HUES64 (cell line): Measurements from ENCODE around the gene CLIP3.
A peak's percentile ranks its signal among the peaks of the same experiment; 100 is the strongest.

Source experiments
- H3K27ac ChIP-seq: 2 replicates; pipeline ENCODE4 v1.7.0; 2013; ENCODE audit warnings: low read depth, low read length, inconsistent platforms
- H3K27me3 ChIP-seq: 2 replicates; pipeline ENCODE4 v1.6.1; 2013; ENCODE audit warnings: mild to moderate bottlenecking, low read length; ENCODE audit not compliant: insufficient read depth
- H3K36me3 ChIP-seq: 2 replicates; pipeline ENCODE4 v1.6.1; 2013; ENCODE audit warnings: mild to moderate bottlenecking, low read length; ENCODE audit not compliant: insufficient read depth
- H3K4me1 ChIP-seq: 2 replicates; pipeline ENCODE4 v1.6.1; 2013; ENCODE audit warnings: mild to moderate bottlenecking, low read length, moderate library complexity; ENCODE audit not compliant: insufficient read depth
- H3K4me3 ChIP-seq: 2 replicates; pipeline ENCODE4 v1.5.1; 2013; ENCODE audit warnings: mild to moderate bottlenecking, low read length, moderate library complexity
- H3K9ac ChIP-seq: 2 replicates; pipeline ENCODE4 v1.6.1; 2013; ENCODE audit warnings: mild to moderate bottlenecking, low read depth, low read length
- H3K9me3 ChIP-seq: 2 replicates; pipeline ENCODE4 v1.6.1; 2013; ENCODE audit warnings: low read depth, low read length; ENCODE audit not compliant: insufficient read depth
- WGBS: fragments of 150-250, 120-280 bp; methylation state at CpG from one replicate; pipeline ENCODE4 v1.1.7; 2013; ENCODE audit warnings: missing lambda C conversion rate; 5-methylcytosine and 5-hydroxymethylcytosine counted together

CLIP3 gene

GRCh38 chr19:36001605-36002004 is 31.1 kb downstream of the CLIP3 start:
- no peak overlapping the region for H3K27ac ChIP-seq
- H3K9me3 ChIP-seq = no peaks in the 10 kb centered on the region
- H3K4me1 ChIP-seq = no peaks in the 10 kb centered on the region
- no peak overlapping the region for H3K9ac ChIP-seq
- H3K27me3 ChIP-seq = no peaks in the 10 kb centered on the region
- WGBS = 93% methylated on average over 3 of the region's 3 CpGs
- peaks cover 17% of the 10 kb centered on the region; the same call in 1 of the 2 replicates for H3K36me3 ChIP-seq
- no peak overlapping the region for H3K4me3 ChIP-seq

GRCh38 chr19:35996777-35997176 is 35.9 kb downstream of the CLIP3 start:
- H3K9ac ChIP-seq = no peak overlapping the region
- no peaks in the 10 kb centered on the region for H3K4me1 ChIP-seq

DNA sequence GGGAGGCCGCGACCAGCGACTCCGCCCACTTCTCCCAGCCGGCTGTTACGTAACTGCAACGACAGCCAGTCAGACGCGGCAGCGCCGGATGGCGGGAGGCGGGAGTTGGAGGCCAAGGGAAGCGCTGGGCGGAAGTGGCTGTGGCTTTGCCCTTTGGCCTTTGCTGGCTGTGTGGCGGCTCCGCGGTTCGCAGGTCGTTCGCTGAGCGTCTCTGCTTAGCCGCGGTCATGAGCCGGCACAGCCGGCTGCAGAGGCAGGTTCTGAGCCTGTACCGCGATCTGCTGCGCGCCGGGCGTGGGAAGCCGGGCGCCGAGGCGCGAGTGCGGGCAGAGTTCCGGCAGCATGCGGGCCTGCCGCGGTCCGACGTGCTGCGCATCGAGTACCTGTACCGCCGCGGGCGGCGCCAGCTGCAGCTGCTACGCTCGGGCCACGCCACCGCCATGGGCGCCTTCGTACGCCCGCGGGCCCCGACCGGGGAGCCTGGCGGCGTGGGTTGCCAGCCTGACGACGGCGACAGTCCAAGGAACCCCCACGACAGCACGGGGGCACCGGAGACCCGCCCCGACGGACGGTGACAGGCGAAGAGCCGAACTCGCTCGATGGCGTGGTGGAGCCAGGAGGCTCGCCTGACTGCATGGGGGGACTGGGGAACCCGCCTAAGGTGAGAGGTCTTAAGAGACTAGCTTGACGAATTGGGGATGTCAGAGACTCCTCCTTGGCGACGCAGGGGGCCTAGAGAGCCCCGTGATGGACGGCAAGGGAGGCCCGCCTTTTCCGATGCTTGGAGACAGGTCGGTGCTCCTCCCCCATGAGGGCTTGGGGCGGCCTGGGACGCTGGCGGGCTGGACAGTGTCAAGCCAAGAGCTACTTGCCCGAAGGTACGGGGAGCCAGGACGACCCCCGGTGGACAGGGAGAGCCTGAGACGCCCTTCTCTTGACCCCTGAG is 37.4 kb downstream of the CLIP3 start, which contains the start of gene SDHAF1:
Gene SDHAF1, plus strand, starts transcription at position 141 of the 946 bp plus-strand sequence. Its CDS starts 87 bp downstream, at position 228.
- Histone ChIP-seq H3K27me3 (no peaks in the 10 kb centered on the region), H3K9me3 (no peaks in the 10 kb centered on the region), H3K4me1 (no peaks in the 10 kb centered on the region), H3K27ac (peak within 1 kb of the TSS; percentile 38; the same call in 1 of the 2 replicates), H3K36me3 (no peaks in the 10 kb centered on the region), H3K9ac (peak within 1 kb of the TSS; percentile 55), H3K4me3 (peak within 1 kb of the TSS; percentile 77)
- WGBS = under 1% methylated on average over 97 of the region's 97 CpGs

More at GRCh38 chr19:35996777-35997176, 35.9 kb downstream of the CLIP3 start:
- Histone ChIP-seq H3K27ac (no peak overlapping the region), H3K27me3 (no peaks in the 10 kb centered on the region), H3K9me3 (no peaks in the 10 kb centered on the region), H3K4me3 (no peak overlapping the region), H3K36me3 (no peaks in the 10 kb centered on the region; the same call in 1 of the 2 replicates)
- 92% methylated on average over 7 of the region's 8 CpGs for WGBS

DNA sequence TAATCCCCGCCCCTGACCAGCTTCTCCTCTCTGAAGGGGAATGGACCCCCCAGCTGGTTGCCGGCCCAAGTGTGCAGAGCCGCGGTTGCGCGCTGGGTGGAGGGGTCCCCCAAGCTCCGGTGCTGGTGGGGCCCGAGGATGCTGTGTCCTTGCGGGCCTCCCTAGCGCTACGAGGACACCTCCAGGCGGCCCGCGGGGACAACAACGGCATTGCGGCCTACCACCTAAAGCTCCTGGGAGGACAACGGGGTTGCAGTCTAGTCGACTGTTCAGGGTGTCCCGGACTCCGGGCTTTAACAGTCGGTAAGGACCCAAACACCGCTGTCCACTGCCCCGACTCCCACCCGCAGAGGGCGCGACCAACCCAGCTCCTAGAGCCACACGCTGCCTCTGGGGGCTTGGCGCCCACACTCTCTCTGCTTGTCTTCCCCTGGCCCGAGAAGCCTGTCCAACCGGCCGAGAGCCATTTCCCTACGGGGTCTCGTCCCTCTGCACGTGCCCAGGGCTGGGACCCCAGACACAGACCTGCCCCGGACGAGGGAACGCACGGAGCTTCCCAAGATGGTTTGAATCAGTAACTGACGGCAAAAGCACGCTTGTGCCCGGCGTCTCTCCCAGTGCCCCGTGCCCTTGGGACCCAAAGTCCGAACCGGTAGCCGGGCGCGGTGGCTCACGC is 38.6 kb downstream of the CLIP3 start:
- Histone ChIP-seq H3K4me3 (no peak overlapping the region), H3K4me1 (no peaks in the 10 kb centered on the region), H3K27ac (no peak overlapping the region), H3K9me3 (no peaks in the 10 kb centered on the region), H3K36me3 (no peaks in the 10 kb centered on the region), H3K27me3 (no peaks in the 10 kb centered on the region), H3K9ac (no peak overlapping the region)
- WGBS = 89% methylated on average over 49 of the region's 49 CpGs

DNA sequence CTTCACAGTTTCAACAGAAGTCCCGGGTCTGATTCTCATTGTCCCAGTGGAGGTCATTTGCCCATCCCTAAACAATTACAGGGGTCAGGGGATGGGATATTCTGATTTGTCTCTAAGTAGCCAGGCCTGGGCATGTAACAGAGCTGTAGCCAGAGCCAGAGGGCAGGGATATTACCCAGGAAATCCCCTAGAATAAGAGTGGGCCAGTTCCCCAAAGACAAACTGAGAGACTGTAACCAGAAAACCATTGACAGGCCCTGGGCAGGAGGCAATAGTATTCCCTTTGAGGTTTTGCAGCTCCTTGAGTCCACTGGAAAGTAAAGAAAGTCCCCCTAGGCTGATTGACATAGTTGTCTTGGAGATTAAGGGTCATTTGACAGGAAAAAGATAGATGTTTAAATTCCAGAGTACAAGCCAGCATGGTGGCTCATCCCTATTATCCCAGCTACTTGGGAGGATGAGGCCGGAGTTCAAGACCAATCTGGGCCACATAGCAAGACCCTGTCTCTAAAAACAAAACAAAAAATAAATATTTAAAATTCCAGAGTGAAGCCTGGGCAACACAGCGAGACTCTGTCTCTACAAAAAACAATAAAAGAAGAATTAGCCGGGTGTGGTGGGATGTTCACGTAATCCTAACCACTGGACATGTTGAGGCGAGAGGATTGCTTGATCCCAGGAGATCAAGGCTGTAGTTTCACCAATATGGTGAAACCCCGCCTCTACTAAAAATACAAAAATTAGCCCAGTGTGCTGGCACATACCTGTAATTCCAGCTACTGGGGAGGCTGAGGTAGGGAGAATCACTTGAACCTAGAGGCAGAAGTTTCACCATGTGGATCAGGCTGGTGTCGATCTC is 39.5 kb downstream of the CLIP3 start:
- Histone ChIP-seq H3K36me3 (no peaks in the 10 kb centered on the region), H3K9me3 (peaks cover 3% of the 10 kb centered on the region; the same call in 1 of the 2 replicates), H3K4me1 (no peaks in the 10 kb centered on the region), H3K27me3 (no peaks in the 10 kb centered on the region), H3K4me3 (no peak overlapping the region), H3K9ac (no peak overlapping the region), H3K27ac (no peak overlapping the region)
- WGBS = 88% methylated on average over 8 of the region's 8 CpGs

DNA sequence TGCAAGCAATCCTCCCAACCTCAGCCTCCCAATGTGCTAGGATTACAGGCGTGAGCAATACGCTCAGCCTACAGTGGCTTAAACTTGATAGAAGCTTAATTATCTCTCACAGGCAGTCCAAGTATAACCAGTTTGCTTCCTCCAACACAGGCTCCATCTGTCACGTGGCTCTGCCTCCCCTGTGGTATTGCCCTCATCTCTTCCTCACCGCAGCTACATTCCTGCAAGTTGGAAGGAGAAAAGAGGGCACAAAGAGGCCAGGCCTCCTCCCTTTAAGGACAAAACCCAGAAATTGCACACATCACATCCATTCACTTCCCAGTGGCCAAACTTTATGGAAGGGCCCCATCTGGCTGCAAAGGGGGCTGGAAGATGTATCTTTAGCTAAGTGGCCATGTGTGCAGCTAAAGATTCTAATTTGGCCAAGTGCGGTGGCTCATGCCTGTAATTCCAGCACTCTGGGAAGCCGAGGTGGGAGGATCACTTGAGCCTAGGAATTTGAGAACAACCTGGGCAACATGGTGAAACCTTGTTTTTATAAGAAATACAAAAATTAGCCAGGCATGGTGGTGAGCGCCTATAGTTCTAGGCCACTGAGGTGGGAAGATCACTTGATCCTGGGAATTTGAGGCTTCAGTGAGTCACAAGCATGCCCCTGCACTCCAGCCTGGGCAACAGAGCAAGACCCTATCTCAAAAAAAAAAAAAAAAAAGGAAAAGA is 40.8 kb downstream of the CLIP3 start:
- Histone ChIP-seq H3K4me1 (no peaks in the 10 kb centered on the region), H3K36me3 (no peaks in the 10 kb centered on the region), H3K9ac (no peak overlapping the region), H3K27ac (no peak overlapping the region), H3K4me3 (no peak overlapping the region), H3K27me3 (no peaks in the 10 kb centered on the region; the same call in 1 of the 2 replicates), H3K9me3 (peaks cover 3% of the 10 kb centered on the region; the same call in 1 of the 2 replicates)
- WGBS = 88% methylated on average over 7 of the region's 7 CpGs

- peaks cover 8% of the 10 kb centered on the region for H3K27me3 ChIP-seq
- no peaks in the 10 kb centered on the region for H3K36me3 ChIP-seq
- 87% methylated on average over 10 of the region's 10 CpGs for WGBS
- no peak overlapping the region for H3K27ac ChIP-seq
- H3K4me1 ChIP-seq = no peaks in the 10 kb centered on the region
- H3K9me3 ChIP-seq = peaks cover 3% of the 10 kb centered on the region; the same call in 1 of the 2 replicates
- H3K9ac ChIP-seq = no peak overlapping the region
- H3K4me3 ChIP-seq = no peak overlapping the region
Observed at GRCh38 chr19:35990771-35991730, 41.6 kb downstream of the CLIP3 start.

DNA sequence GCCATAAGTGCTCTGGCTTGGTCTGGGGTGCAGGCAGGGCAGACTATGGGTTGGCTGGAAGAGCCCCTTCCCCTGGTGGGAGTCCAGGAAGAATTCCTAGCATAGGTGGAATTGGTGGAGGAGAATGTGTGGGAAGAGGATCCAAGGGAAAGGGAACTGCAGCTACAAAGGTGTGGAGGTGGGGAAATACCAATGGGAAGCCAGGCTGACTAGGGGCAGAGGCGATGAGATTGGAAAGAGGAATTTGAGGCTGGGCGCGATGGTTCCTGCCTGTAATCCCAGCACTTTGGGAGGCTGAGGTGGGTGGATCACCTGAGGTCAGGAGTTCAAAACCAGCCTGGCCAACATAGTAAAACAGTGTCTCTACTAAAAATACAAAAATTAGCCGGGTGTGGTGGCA is 42.5 kb downstream of the CLIP3 start:
- Histone ChIP-seq H3K4me3 (no peak overlapping the region), H3K27me3 (peaks cover 14% of the 10 kb centered on the region), H3K9ac (no peak overlapping the region), H3K36me3 (no peaks in the 10 kb centered on the region), H3K27ac (no peak overlapping the region), H3K9me3 (peaks cover 3% of the 10 kb centered on the region; the same call in 1 of the 2 replicates), H3K4me1 (no peaks in the 10 kb centered on the region)
- 86% methylated on average over 4 of the region's 4 CpGs for WGBS

- Histone ChIP-seq H3K9ac (no peak overlapping the region), H3K4me1 (no peaks in the 10 kb centered on the region), H3K4me3 (no peak overlapping the region), H3K27me3 (peaks cover 16% of the 10 kb centered on the region), H3K36me3 (no peaks in the 10 kb centered on the region), H3K27ac (no peak overlapping the region), H3K9me3 (peaks cover 3% of the 10 kb centered on the region; the same call in 1 of the 2 replicates)
- WGBS = 94% methylated on average over 3 of the region's 3 CpGs
Observed at GRCh38 chr19:35988824-35989223, 43.8 kb downstream of the CLIP3 start.
